PC-3 (cell line): ENCODE measurements around the gene KIAA1328. TPM values are rescaled to one million over a fixed set of nuclear protein-coding genes. Genes with fewer than 3 reads are reported as not detected.

ENCODE experiments used
- ATAC-seq: fragments of 200-7000 bp; cut with Tn5 transposase; 2 replicates; pipeline ENCODE4 v1.9.1; 2020; ENCODE audit warnings: mild to moderate bottlenecking, moderate library complexity
- BruUV-seq: library from RNA; stranded (reverse); fragments of 400-500 nt; replicated peaks from 2 replicates; lab custom pipeline; 2021; lab: Mats Ljungman, UMichigan
- CTCF ChIA-PET: fragments of 300-600 bp; sonication (Branson Sonifier 250); formaldehyde crosslinking; loops from one replicate; lab custom pipeline; 2022; ENCODE audit warnings: antibody characterized with exemption; lab: Charles Lee
- POLR2A ChIA-PET: fragments of 300-600 bp; sonication (Branson Sonifier 250); formaldehyde crosslinking; loops from one replicate; lab custom pipeline; 2022; ENCODE audit warnings: antibody characterized with exemption; ENCODE audit not compliant: unreplicated experiment; lab: Charles Lee
- DNase-seq: peaks from one replicate; pipeline ENCODE4 v3.0.0-alpha.2; 2015
- H2AFZ ChIP-seq: fragments of 300-600 bp; sonication (generic); 2 replicates; pipeline ENCODE4 v1.6.0; 2016; ENCODE audit warnings: antibody characterized with exemption, low read length
- H3F3A ChIP-seq: fragments of 300-600 bp; sonication (generic); one replicate; pipeline ENCODE4 v1.6.0; 2017; ENCODE audit warnings: antibody characterized with exemption, low read length, control low read depth, mild to moderate bottlenecking; ENCODE audit not compliant: unreplicated experiment
- H3K27ac ChIP-seq: fragments of 300-600 bp; sonication (generic); 2 replicates; pipeline ENCODE4 v1.5.1; 2016; ENCODE audit warnings: mild to moderate bottlenecking, low read length
- H3K27me3 ChIP-seq: fragments of 300-600 bp; sonication (generic); 2 replicates; pipeline ENCODE4 v1.6.1; 2016; ENCODE audit warnings: low read length, mixed read lengths
- H3K36me3 ChIP-seq: fragments of 300-600 bp; sonication (generic); 2 replicates; pipeline ENCODE4 v1.6.1; 2016; ENCODE audit warnings: low read depth, mixed run types, low read length, mixed read lengths
- H3K4me1 ChIP-seq: fragments of 300-600 bp; sonication (generic); 2 replicates; pipeline ENCODE4 v1.5.1; 2016; ENCODE audit warnings: low read length; ENCODE audit not compliant: insufficient read depth
- H3K4me2 ChIP-seq: fragments of 300-600 bp; sonication (generic); 2 replicates; pipeline ENCODE4 v1.6.0; 2016; ENCODE audit warnings: low read length
- H3K4me3 ChIP-seq: fragments of 300-600 bp; sonication (generic); 2 replicates; pipeline ENCODE4 v1.5.1; 2016; ENCODE audit warnings: mild to moderate bottlenecking, low read length, mixed read lengths
- H3K79me2 ChIP-seq: fragments of 300-600 bp; sonication (generic); 2 replicates; pipeline ENCODE4 v1.6.1; 2017; ENCODE audit warnings: low read length, mixed read lengths
- H3K9ac ChIP-seq: fragments of 300-600 bp; sonication (generic); 2 replicates; pipeline ENCODE4 v1.6.0; 2016; ENCODE audit warnings: mild to moderate bottlenecking, low read length
- H3K9me2 ChIP-seq: fragments of 300-600 bp; sonication (generic); replicated peaks from 2 replicates; pipeline ENCODE4 v1.6.1; 2016; ENCODE audit warnings: mixed run types, low read length, mixed read lengths
- H3K9me3 ChIP-seq: fragments of 300-600 bp; sonication (generic); 2 replicates; pipeline ENCODE4 v1.6.1; 2016; ENCODE audit warnings: low read length, mixed read lengths
- H4K20me1 ChIP-seq: fragments of 300-600 bp; sonication (generic); 2 replicates; pipeline ENCODE4 v1.6.1; 2016; ENCODE audit warnings: low read length, mixed read lengths
- CTCF ChIP-seq: fragments of 300-600 bp; sonication (generic); conservative IDR thresholded peaks from 2 replicates; pipeline ENCODE4 v1.5.1; 2017; ENCODE audit warnings: antibody characterized with exemption, low read depth, mild to moderate bottlenecking, low read length
- EZH2 ChIP-seq: fragments of 300-600 bp; sonication (generic); IDR thresholded peaks from one replicate; pipeline ENCODE4 v1.6.1; 2017; ENCODE audit warnings: antibody characterized with exemption, mild to moderate bottlenecking, low read length; ENCODE audit not compliant: unreplicated experiment
- EZH2phosphoT487 ChIP-seq: fragments of 300-600 bp; sonication (generic); IDR thresholded peaks from 2 replicates; pipeline ENCODE4 v1.6.1; 2018; ENCODE audit warnings: mild to moderate bottlenecking, antibody characterized with exemption, low read length, borderline replicate concordance
- intact Hi-C: fragments of 100-400 bp; cut with micrococcal nuclease; formaldehyde crosslinking; loops from 2 replicates; pipeline ENCODE4 v1.9.0; 2023
- total RNA-seq: library from RNA; depleted of rRNA; stranded (reverse); fragments of >200 nt; gene quantifications from 2 replicates; pipeline ENCODE4 v1.2.3, GENCODE V29; 2014

Gene KIAA1328
- total RNA-seq, 1 experiment from 2014 or later = 4.4 TPM

- no TSS peak for BruUV-seq
- Histone ChIP-seq H3K4me1 (peaks cover 7% of the 10 kb centered on the region; the same call in 1 of the 2 replicates), H3K79me2 (peaks cover 1% of the 10 kb centered on the region; the same call in 1 of the 2 replicates), H3K4me2 (no peak overlapping the region), H3K9ac (no peak overlapping the region), H3F3A (no peaks in the 10 kb centered on the region), H3K9me3 (no peaks in the 10 kb centered on the region), H4K20me1 (no peaks in the 10 kb centered on the region), H3K27me3 (no peaks in the 10 kb centered on the region), H3K36me3 (no peaks in the 10 kb centered on the region), H3K27ac (no peak overlapping the region), H3K9me2 (no peaks in the 10 kb centered on the region), H2AFZ (no peak overlapping the region), H3K4me3 (no peak overlapping the region)
- CTCF ChIA-PET = no interaction called here
- ATAC-seq = no peak
- no peak for TF ChIP-seq EZH2
- TF ChIP-seq EZH2phosphoT487 = no peak
- no peak for TF ChIP-seq CTCF
- intact Hi-C loops = loop anchor here (10.0 kb wide), 1 partner anchor 49 kb away; no protein-coding TSS in a partner anchor
- no peak for DNase-seq
- POLR2A ChIA-PET = no interaction called here
Measured at GRCh38 chr18:36835927-36836326, 7.0 kb downstream of the KIAA1328 start.

DNA sequence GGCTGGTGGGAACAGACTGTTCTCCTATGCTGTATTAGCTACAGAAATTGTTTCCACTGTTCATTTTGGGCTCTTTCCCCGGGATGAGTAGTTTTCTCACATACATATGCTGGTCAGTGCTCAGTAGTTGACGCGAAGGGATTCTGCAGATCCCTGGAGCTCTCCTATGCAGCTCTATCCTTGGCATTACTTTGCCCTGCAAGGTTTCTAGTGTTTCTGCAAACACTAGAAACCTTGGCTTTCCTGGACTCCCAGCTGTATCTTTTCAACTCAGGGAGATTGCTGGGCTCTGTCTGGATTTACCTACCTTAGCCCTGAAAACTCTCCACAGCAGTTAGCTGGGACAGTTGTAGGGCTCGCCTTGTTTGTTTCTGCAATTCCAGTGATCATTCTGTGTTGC is 10.9 kb downstream of the KIAA1328 start:
- H2AFZ ChIP-seq = no peak overlapping the region
- ChIA-PET POLR2A (no interaction called here), CTCF (no interaction called here)
- H3K9ac ChIP-seq = no peak overlapping the region
- BruUV-seq = no TSS peak
- no peaks in the 10 kb centered on the region for H3K36me3 ChIP-seq
- H3K4me3 ChIP-seq = no peak overlapping the region
- H3K79me2 ChIP-seq = no peaks in the 10 kb centered on the region
- intact Hi-C loops = loop anchor here (10.0 kb wide), 1 partner anchor 45 kb away; no protein-coding TSS in a partner anchor
- ATAC-seq (no peak), DNase-seq (no peak)
- H3K4me2 ChIP-seq = no peak overlapping the region
- H4K20me1 ChIP-seq = no peaks in the 10 kb centered on the region
- no peaks in the 10 kb centered on the region for H3K27me3 ChIP-seq
- no peak overlapping the region for H3K27ac ChIP-seq
- no peaks in the 10 kb centered on the region for H3K9me3 ChIP-seq
- H3K4me1 ChIP-seq = no peaks in the 10 kb centered on the region
- H3F3A ChIP-seq = no peaks in the 10 kb centered on the region
- TF ChIP-seq EZH2 (no peak), EZH2phosphoT487 (no peak), CTCF (no peak)
- no peaks in the 10 kb centered on the region for H3K9me2 ChIP-seq

DNA sequence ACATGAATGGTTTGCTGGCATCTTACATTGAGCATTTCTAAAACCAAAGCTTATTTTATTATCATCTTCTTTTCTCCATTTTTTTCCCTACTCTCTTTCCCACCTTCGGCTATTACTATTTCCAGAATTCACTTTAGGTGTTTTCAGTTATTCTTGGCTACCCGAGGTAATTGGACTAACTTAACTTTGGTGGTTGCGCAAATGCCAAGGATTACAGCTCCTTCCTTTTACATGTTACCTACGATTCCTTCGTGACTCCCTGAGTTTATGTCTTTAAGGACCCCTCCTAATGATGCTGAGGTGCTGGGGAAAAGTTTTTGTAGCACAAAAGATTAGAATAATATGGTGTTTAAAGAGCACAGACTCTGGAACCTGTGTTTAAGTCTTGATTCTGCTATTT is 14.3 kb downstream of the KIAA1328 start:
- no peak for TF ChIP-seq EZH2phosphoT487
- no peak for TF ChIP-seq EZH2
- no peak for TF ChIP-seq CTCF
- Histone ChIP-seq H2AFZ (no peak overlapping the region), H3K9ac (no peak overlapping the region), H3K27me3 (no peaks in the 10 kb centered on the region), H4K20me1 (no peaks in the 10 kb centered on the region), H3K79me2 (no peaks in the 10 kb centered on the region), H3K4me1 (no peaks in the 10 kb centered on the region), H3K9me2 (no peaks in the 10 kb centered on the region), H3F3A (no peaks in the 10 kb centered on the region), H3K27ac (no peak overlapping the region), H3K9me3 (no peaks in the 10 kb centered on the region), H3K4me3 (no peak overlapping the region), H3K4me2 (no peak overlapping the region), H3K36me3 (no peaks in the 10 kb centered on the region)
- ChIA-PET CTCF (no interaction called here), POLR2A (no interaction called here)
- DNase-seq = no peak
- intact Hi-C loops = no loop called here
- ATAC-seq = no peak
- BruUV-seq = no TSS peak
